Endometrial microvascular endothelial cells (primary cell): ENCODE results near the gene SLCO3A1. TPM values are rescaled to one million over a fixed set of nuclear protein-coding genes. Genes with fewer than 3 reads are reported as not detected.
"Not testable (repeated sequence)": the region's sequence is repeated elsewhere in the genome, so short reads cannot be mapped to it uniquely, and the experiment has no call there.

Source experiments
- in situ Hi-C: cut with HindIII; loops from 2 replicates; pipeline ENCODE4 v1.10.0; 2017; ENCODE audit warnings: low sequenced_read_pairs, low pct_unique_long_range_greater_than_20kb; ENCODE audit errors: inconsistent ontology term
- total RNA-seq: library from RNA; depleted of rRNA; stranded (reverse); fragments of >200 nt; gene quantifications from one replicate; pipeline ENCODE4 v1.2.3, GENCODE V29; 2015; ENCODE audit errors: inconsistent ontology term

Gene SLCO3A1
- total RNA-seq, 1 donor from 2014 or later = 2.0 TPM

DNA sequence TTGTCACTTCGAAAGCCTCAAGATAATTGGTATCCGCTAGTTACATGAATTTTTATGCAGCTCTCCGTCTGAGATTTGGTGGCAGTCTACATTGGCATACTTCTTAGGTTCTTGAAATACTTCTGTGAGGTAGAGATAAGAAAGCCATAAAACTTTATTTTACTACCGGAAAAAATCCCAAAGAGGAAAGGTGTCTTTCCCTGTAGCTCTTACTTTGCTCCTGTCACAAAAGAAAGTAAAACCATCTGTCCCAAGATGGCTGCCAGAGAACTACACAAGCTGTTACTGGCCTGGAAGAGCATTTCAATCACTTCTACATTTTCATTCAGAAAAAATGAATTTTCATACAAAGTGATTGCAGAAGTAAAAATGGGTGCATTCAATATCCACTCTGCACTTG is 325.4 kb downstream of the SLCO3A1 start:
- in situ Hi-C loops = no loop called here

GRCh38 chr15:92184142-92184541 is 330.6 kb downstream of the SLCO3A1 start:
- in situ Hi-C loops = no loop called here

GRCh38 chr15:92184679-92185230 is 331.2 kb downstream of the SLCO3A1 start:
- in situ Hi-C loops = no loop called here

GRCh38 chr15:92187975-92188374 is 334.5 kb downstream of the SLCO3A1 start:
- in situ Hi-C loops = no loop called here

GRCh38 chr15:92189166-92189565 is 335.7 kb downstream of the SLCO3A1 start:
- in situ Hi-C loops = no loop called here

DNA sequence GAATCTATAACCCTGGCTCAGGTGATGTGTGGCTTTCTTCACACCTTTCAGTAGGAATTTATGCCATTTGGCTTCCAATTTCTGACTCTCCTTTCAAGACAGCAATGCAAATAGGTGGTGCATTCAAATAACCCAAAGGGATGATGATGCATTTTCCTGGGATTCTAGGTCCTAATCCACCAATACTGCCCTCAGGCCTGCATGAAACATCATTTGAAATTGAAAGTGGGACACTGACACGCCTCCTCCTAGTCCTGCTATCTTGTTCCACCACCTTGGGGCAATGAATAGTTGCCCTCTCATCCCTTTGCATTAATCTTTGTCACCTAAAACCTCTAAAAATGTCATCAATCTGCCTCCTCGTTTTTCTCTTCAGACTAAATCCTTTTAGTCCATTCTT is 341.7 kb downstream of the SLCO3A1 start:
- in situ Hi-C loops = no loop called here

DNA sequence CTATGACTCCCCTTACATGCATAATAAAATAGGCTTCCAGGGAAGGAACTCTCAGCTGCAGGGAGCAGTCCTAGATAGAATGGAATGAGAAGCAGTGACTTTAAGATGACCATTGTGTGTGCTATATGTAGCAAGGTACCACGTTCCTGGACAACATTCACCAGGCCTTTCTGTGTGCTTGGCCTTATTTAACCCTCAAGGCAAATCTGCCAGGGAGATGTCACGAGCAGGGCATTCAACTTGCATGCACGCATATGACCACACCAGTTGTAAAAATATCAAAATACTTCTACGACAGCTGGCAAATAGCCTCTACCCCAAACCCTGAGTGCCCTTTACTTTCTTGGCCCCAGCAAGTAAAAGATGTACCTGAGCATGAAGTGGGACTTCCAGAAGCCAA is 342.8 kb downstream of the SLCO3A1 start:
- in situ Hi-C loops = no loop called here

GRCh38 chr15:92197746-92198145 is 344.2 kb downstream of the SLCO3A1 start:
- in situ Hi-C loops = no loop called here

DNA sequence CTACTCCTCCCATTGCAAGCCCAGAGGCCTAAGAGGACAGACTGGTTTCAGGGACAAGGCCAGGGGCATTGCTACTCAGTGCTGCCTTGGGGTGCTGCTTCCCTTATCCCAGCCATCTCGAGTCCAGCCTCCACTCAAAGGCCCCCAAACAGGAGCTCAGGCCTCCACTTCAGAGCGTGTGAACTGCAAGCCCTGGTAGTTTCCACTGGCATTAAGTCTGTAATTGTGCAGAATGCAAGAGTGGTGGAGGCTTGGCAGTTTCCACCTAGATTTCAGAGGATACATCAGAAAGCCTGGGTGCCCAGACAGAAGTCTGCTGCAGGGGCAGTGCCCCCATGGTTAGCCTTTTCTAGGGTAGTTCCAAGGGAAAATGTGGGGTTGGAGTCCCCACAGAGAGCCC is 347.4 kb downstream of the SLCO3A1 start:
- in situ Hi-C loops = no loop called here

DNA sequence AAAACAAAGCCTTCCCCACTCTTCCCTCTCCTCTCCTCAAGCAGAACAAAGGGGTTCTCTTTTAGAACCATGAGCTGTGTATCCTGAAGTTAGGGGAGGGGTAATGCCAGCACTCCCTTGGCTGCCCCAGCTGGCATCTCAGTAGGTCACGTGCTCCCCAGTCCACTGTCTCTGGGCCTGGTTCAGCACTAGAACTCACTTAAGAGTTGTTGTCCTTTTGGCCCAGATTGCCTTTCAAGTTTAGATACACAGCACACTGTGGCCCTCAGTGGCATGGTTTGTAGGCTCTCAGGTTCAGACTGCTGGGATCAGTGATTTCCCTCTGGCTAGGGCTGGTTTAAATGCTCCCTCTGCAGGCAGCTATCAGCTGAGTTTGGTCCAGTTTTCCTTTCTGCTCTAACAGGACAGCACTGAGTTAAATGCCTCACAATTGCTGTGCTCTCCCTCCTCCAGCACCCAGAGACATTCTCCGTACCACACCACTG is 351.8 kb downstream of the SLCO3A1 start:
- in situ Hi-C loops = no loop called here

- in situ Hi-C loops = not testable (repeated sequence)
Observed at GRCh38 chr15:92207601-92208000, 354.1 kb downstream of the SLCO3A1 start.
